Measurements from ENCODE around the gene EP400.

EP400 gene

GRCh38 chr12:131934535-131934934, 15.2 kb upstream of the EP400 start:
- no peaks in the 10 kb centered on the region for H3K27me3 ChIP-seq (replicated peaks; ENCODE audit: control insufficient read depth, insufficient read depth, low read length)
- DNase-seq (ENCODE audit: low read depth) = no peak
- peaks cover 52% of the 10 kb centered on the region for H3K36me3 ChIP-seq (ENCODE audit: control insufficient read depth, insufficient read depth, low read length, severe bottlenecking)
- no peak overlapping the region for H3K4me3 ChIP-seq (ENCODE audit: low read length)
- no peak overlapping the region for H3K9ac ChIP-seq (ENCODE audit: low read length)
- no peaks in the 10 kb centered on the region for H3K9me3 ChIP-seq (ENCODE audit: control insufficient read depth, low read length)
- peaks cover 11% of the 10 kb centered on the region for H3K4me1 ChIP-seq (ENCODE audit: control insufficient read depth, insufficient read depth, low read length)

- Histone ChIP-seq H3K4me1 (ENCODE audit: control insufficient read depth, insufficient read depth, low read length) (no peaks in the 10 kb centered on the region), H3K27me3 (replicated peaks; ENCODE audit: control insufficient read depth, insufficient read depth, low read length) (no peaks in the 10 kb centered on the region), H3K36me3 (ENCODE audit: control insufficient read depth, insufficient read depth, low read length, severe bottlenecking) (peaks cover 53% of the 10 kb centered on the region), H3K9ac (ENCODE audit: low read length) (no peak overlapping the region), H3K9me3 (ENCODE audit: control insufficient read depth, low read length) (no peaks in the 10 kb centered on the region), H3K4me3 (ENCODE audit: low read length) (no peak overlapping the region)
- no peak for DNase-seq (ENCODE audit: low read depth)
Measured at GRCh38 chr12:131938082-131938481, 11.7 kb upstream of the EP400 start.

- Histone ChIP-seq H3K4me1 (ENCODE audit: control insufficient read depth, insufficient read depth, low read length) (no peaks in the 10 kb centered on the region), H3K27me3 (replicated peaks; ENCODE audit: control insufficient read depth, insufficient read depth, low read length) (no peaks in the 10 kb centered on the region), H3K9me3 (ENCODE audit: control insufficient read depth, low read length) (no peaks in the 10 kb centered on the region), H3K4me3 (ENCODE audit: low read length) (no peak overlapping the region), H3K9ac (ENCODE audit: low read length) (no peak overlapping the region), H3K36me3 (ENCODE audit: control insufficient read depth, insufficient read depth, low read length, severe bottlenecking) (peaks cover 53% of the 10 kb centered on the region)
- no peak for DNase-seq (ENCODE audit: low read depth)
Measured at GRCh38 chr12:131939007-131939406, 10.7 kb upstream of the EP400 start.

GRCh38 chr12:131940141-131940547, 9.6 kb upstream of the EP400 start:
- DNase-seq (ENCODE audit: low read depth) = no peak
- H3K4me1 ChIP-seq (ENCODE audit: control insufficient read depth, insufficient read depth, low read length) = no peaks in the 10 kb centered on the region
- no peak overlapping the region for H3K4me3 ChIP-seq (ENCODE audit: low read length)
- H3K9ac ChIP-seq (ENCODE audit: low read length) = no peak overlapping the region
- H3K9me3 ChIP-seq (ENCODE audit: control insufficient read depth, low read length) = no peaks in the 10 kb centered on the region
- no peaks in the 10 kb centered on the region for H3K27me3 ChIP-seq (replicated peaks; ENCODE audit: control insufficient read depth, insufficient read depth, low read length)
- peaks cover 50% of the 10 kb centered on the region for H3K36me3 ChIP-seq (ENCODE audit: control insufficient read depth, insufficient read depth, low read length, severe bottlenecking)

- Histone ChIP-seq H3K27me3 (replicated peaks; ENCODE audit: control insufficient read depth, insufficient read depth, low read length) (no peaks in the 10 kb centered on the region), H3K9ac (ENCODE audit: low read length) (no peak overlapping the region), H3K4me3 (ENCODE audit: low read length) (no peak overlapping the region), H3K4me1 (ENCODE audit: control insufficient read depth, insufficient read depth, low read length) (no peaks in the 10 kb centered on the region), H3K36me3 (ENCODE audit: control insufficient read depth, insufficient read depth, low read length, severe bottlenecking) (peaks cover 47% of the 10 kb centered on the region), H3K9me3 (ENCODE audit: control insufficient read depth, low read length) (no peaks in the 10 kb centered on the region)
- DNase-seq (ENCODE audit: low read depth) = no peak
Measured at GRCh38 chr12:131941116-131941986, 8.4 kb upstream of the EP400 start.

- H3K27me3 ChIP-seq (replicated peaks; ENCODE audit: control insufficient read depth, insufficient read depth, low read length) = no peaks in the 10 kb centered on the region
- DNase-seq (ENCODE audit: low read depth) = no peak
- H3K4me3 ChIP-seq (ENCODE audit: low read length) = no peak overlapping the region
- no peaks in the 10 kb centered on the region for H3K9me3 ChIP-seq (ENCODE audit: control insufficient read depth, low read length)
- H3K9ac ChIP-seq (ENCODE audit: low read length) = no peak overlapping the region
- peaks cover 41% of the 10 kb centered on the region for H3K36me3 ChIP-seq (ENCODE audit: control insufficient read depth, insufficient read depth, low read length, severe bottlenecking)
- H3K4me1 ChIP-seq (ENCODE audit: control insufficient read depth, insufficient read depth, low read length) = no peaks in the 10 kb centered on the region
Measured at GRCh38 chr12:131941987-131942341, 7.8 kb upstream of the EP400 start.

- no peaks in the 10 kb centered on the region for H3K27me3 ChIP-seq (replicated peaks; ENCODE audit: control insufficient read depth, insufficient read depth, low read length)
- no peak overlapping the region for H3K4me3 ChIP-seq (ENCODE audit: low read length)
- H3K4me1 ChIP-seq (ENCODE audit: control insufficient read depth, insufficient read depth, low read length) = no peaks in the 10 kb centered on the region
- peaks cover 40% of the 10 kb centered on the region for H3K36me3 ChIP-seq (ENCODE audit: control insufficient read depth, insufficient read depth, low read length, severe bottlenecking)
- H3K9ac ChIP-seq (ENCODE audit: low read length) = no peak overlapping the region
- no peaks in the 10 kb centered on the region for H3K9me3 ChIP-seq (ENCODE audit: control insufficient read depth, low read length)
- DNase-seq (ENCODE audit: low read depth) = no peak
Measured at GRCh38 chr12:131942671-131943070, 7.1 kb upstream of the EP400 start.

GRCh38 chr12:131943389-131943788, 6.4 kb upstream of the EP400 start:
- Histone ChIP-seq H3K4me1 (ENCODE audit: control insufficient read depth, insufficient read depth, low read length) (no peaks in the 10 kb centered on the region), H3K4me3 (ENCODE audit: low read length) (no peak overlapping the region), H3K9ac (ENCODE audit: low read length) (no peak overlapping the region), H3K36me3 (ENCODE audit: control insufficient read depth, insufficient read depth, low read length, severe bottlenecking) (peaks cover 40% of the 10 kb centered on the region), H3K27me3 (replicated peaks; ENCODE audit: control insufficient read depth, insufficient read depth, low read length) (no peaks in the 10 kb centered on the region), H3K9me3 (ENCODE audit: control insufficient read depth, low read length) (no peaks in the 10 kb centered on the region)
- DNase-seq (ENCODE audit: low read depth) = no peak

GRCh38 chr12:131943876-131944275, 5.9 kb upstream of the EP400 start:
- H3K9ac ChIP-seq (ENCODE audit: low read length) = no peak overlapping the region
- H3K9me3 ChIP-seq (ENCODE audit: control insufficient read depth, low read length) = no peaks in the 10 kb centered on the region
- no peak for DNase-seq (ENCODE audit: low read depth)
- H3K36me3 ChIP-seq (ENCODE audit: control insufficient read depth, insufficient read depth, low read length, severe bottlenecking) = peaks cover 39% of the 10 kb centered on the region
- no peaks in the 10 kb centered on the region for H3K27me3 ChIP-seq (replicated peaks; ENCODE audit: control insufficient read depth, insufficient read depth, low read length)
- H3K4me1 ChIP-seq (ENCODE audit: control insufficient read depth, insufficient read depth, low read length) = no peaks in the 10 kb centered on the region
- H3K4me3 ChIP-seq (ENCODE audit: low read length) = no peak overlapping the region

GRCh38 chr12:131944601-131945251, 5.0 kb upstream of the EP400 start:
- Histone ChIP-seq H3K27me3 (replicated peaks; ENCODE audit: control insufficient read depth, insufficient read depth, low read length) (no peaks in the 10 kb centered on the region), H3K9ac (ENCODE audit: low read length) (no peak overlapping the region), H3K4me3 (ENCODE audit: low read length) (no peak overlapping the region), H3K4me1 (ENCODE audit: control insufficient read depth, insufficient read depth, low read length) (no peaks in the 10 kb centered on the region), H3K36me3 (ENCODE audit: control insufficient read depth, insufficient read depth, low read length, severe bottlenecking) (peaks cover 32% of the 10 kb centered on the region), H3K9me3 (ENCODE audit: control insufficient read depth, low read length) (no peaks in the 10 kb centered on the region)
- no peak for DNase-seq (ENCODE audit: low read depth)

GRCh38 chr12:131946757-131947156, 3.0 kb upstream of the EP400 start:
- Histone ChIP-seq H3K9ac (ENCODE audit: low read length) (no peak overlapping the region), H3K9me3 (ENCODE audit: control insufficient read depth, low read length) (no peaks in the 10 kb centered on the region), H3K4me1 (ENCODE audit: control insufficient read depth, insufficient read depth, low read length) (peaks cover 5% of the 10 kb centered on the region), H3K36me3 (ENCODE audit: control insufficient read depth, insufficient read depth, low read length, severe bottlenecking) (peaks cover 22% of the 10 kb centered on the region), H3K27me3 (replicated peaks; ENCODE audit: control insufficient read depth, insufficient read depth, low read length) (no peaks in the 10 kb centered on the region), H3K4me3 (ENCODE audit: low read length) (no peak overlapping the region)
- no peak for DNase-seq (ENCODE audit: low read depth)

All from adipocyte (in vitro differentiated cells).